HEK293 (cell line): ENCODE measurements around the gene IL17RC.

Experiments
- CTCF ChIA-PET: fragments of 350-600 bp; formaldehyde crosslinking; extraction: SDS; loops from one replicate; lab custom pipeline; 2021; ENCODE audit warnings: antibody characterized with exemption; lab: Yijun Ruan, JAX
- POLR2A ChIA-PET: fragments of 300-600 bp; formaldehyde crosslinking; extraction: SDS; loops from one replicate; lab custom pipeline; 2020; ENCODE audit warnings: antibody characterized with exemption, inconsistent platforms; lab: Yijun Ruan, JAX
- H3K27ac ChIP-seq: fragments of 200-500 bp; sonication (Bioruptor generic); 2 replicates; pipeline ENCODE4 v1.5.1; 2014; ENCODE audit warnings: low read depth, low read length, control low read depth, inconsistent platforms; ENCODE audit errors: extremely low read depth
- H3K36me3 ChIP-seq, 2 experiments: fragments of 200-500 bp in 1 of 2; sonication (Bioruptor generic) in 1 of 2; 1 replicate in 1 of 2; 2 replicates in 1 of 2; pipeline ENCODE4 v1.5.1; 2014 to 2017; ENCODE audit warnings: inconsistent platforms in 2 of 2, low read length in 2 of 2; ENCODE audit not compliant: control insufficient read depth in 2 of 2, insufficient read depth in 1 of 2
- H3K4me1 ChIP-seq: fragments of 200-500 bp; sonication (Bioruptor generic); 2 replicates; pipeline ENCODE4 v1.5.1; 2014; ENCODE audit warnings: mild to moderate bottlenecking, low read length, inconsistent platforms; ENCODE audit not compliant: control insufficient read depth, insufficient read depth
- H3K4me3 ChIP-seq: 2 replicates; pipeline ENCODE4 v1.5.1; 2011; ENCODE audit warnings: low read depth, mild to moderate bottlenecking, control low read depth, low read length, moderate library complexity
- H3K9me3 ChIP-seq: fragments of 200-500 bp; sonication (Bioruptor generic); 2 replicates; pipeline ENCODE4 v1.5.1; 2014; ENCODE audit warnings: low read depth, low read length, inconsistent platforms; ENCODE audit not compliant: control insufficient read depth, insufficient read depth
- GLIS1 ChIP-seq: fragments of 450-650 bp; formaldehyde crosslinking; IDR thresholded peaks from 2 replicates; pipeline ENCODE4 v1.5.1; 2016; ENCODE audit warnings: missing biosample characterization, missing genetic modification characterization
- SP7 ChIP-seq: fragments of 450-650 bp; formaldehyde crosslinking; IDR thresholded peaks from 2 replicates; pipeline ENCODE4 v1.5.1; 2016; ENCODE audit warnings: missing biosample characterization, missing genetic modification characterization
- WT1 ChIP-seq: fragments of 450-650 bp; formaldehyde crosslinking; IDR thresholded peaks from 2 replicates; pipeline ENCODE4 v1.5.1; 2016; ENCODE audit warnings: missing biosample characterization, missing genetic modification characterization
- YY2 ChIP-seq: fragments of 450-650 bp; formaldehyde crosslinking; IDR thresholded peaks from 2 replicates; pipeline ENCODE4 v1.5.1; 2016; ENCODE audit warnings: missing biosample characterization, missing genetic modification characterization
- ZBTB48 ChIP-seq: fragments of 450-650 bp; formaldehyde crosslinking; IDR thresholded peaks from 2 replicates; pipeline ENCODE4 v1.5.1; 2016; ENCODE audit warnings: missing biosample characterization, missing genetic modification characterization
- ZFP69B ChIP-seq: fragments of 450-650 bp; formaldehyde crosslinking; IDR thresholded peaks from 2 replicates; pipeline ENCODE4 v1.5.1; 2016; ENCODE audit warnings: missing biosample characterization, missing genetic modification characterization
- ZIC2 ChIP-seq: fragments of 450-650 bp; formaldehyde crosslinking; IDR thresholded peaks from 2 replicates; pipeline ENCODE4 v1.5.1; 2016; ENCODE audit warnings: missing biosample characterization, missing genetic modification characterization
- ZNF16 ChIP-seq: fragments of 450-650 bp; formaldehyde crosslinking; IDR thresholded peaks from 2 replicates; pipeline ENCODE4 v1.5.1; 2016; ENCODE audit warnings: low read depth, missing biosample characterization, missing genetic modification characterization
- ZNF2 ChIP-seq: fragments of 450-650 bp; formaldehyde crosslinking; IDR thresholded peaks from 2 replicates; pipeline ENCODE4 v1.5.1; 2016; ENCODE audit warnings: missing biosample characterization, missing genetic modification characterization
- ZNF37A ChIP-seq: fragments of 450-650 bp; IDR thresholded peaks from 2 replicates; pipeline ENCODE4 v1.5.1; 2018; ENCODE audit warnings: missing biosample characterization, missing genetic modification characterization
- ZNF510 ChIP-seq: fragments of 450-650 bp; formaldehyde crosslinking; IDR thresholded peaks from 2 replicates; pipeline ENCODE4 v1.5.1; 2018; ENCODE audit warnings: mild to moderate bottlenecking, missing genetic modification characterization, missing biosample characterization; ENCODE audit not compliant: insufficient replicate concordance
- ZNF560 ChIP-seq: fragments of 450-650 bp; formaldehyde crosslinking; IDR thresholded peaks from 2 replicates; pipeline ENCODE4 v1.5.1; 2017; ENCODE audit warnings: missing biosample characterization, missing genetic modification characterization, borderline replicate concordance
- ZNF561 ChIP-seq: fragments of 450-650 bp; IDR thresholded peaks from 2 replicates; pipeline ENCODE4 v1.5.1; 2018; ENCODE audit warnings: missing biosample characterization, missing genetic modification characterization, borderline replicate concordance
- ZNF629 ChIP-seq: fragments of 450-650 bp; formaldehyde crosslinking; IDR thresholded peaks from 2 replicates; pipeline ENCODE4 v1.5.1; 2017; ENCODE audit warnings: missing biosample characterization, missing genetic modification characterization
- ZNF830 ChIP-seq: fragments of 450-650 bp; IDR thresholded peaks from 2 replicates; pipeline ENCODE4 v1.5.0; 2018; ENCODE audit warnings: missing biosample characterization, missing genetic modification characterization, low read depth, mild to moderate bottlenecking, moderate library complexity
- TF ChIP-seq, protein P1 (sequence below): fragments of 450-650 bp; formaldehyde crosslinking; IDR thresholded peaks from 2 replicates; pipeline ENCODE4 v1.5.1; 2016; ENCODE audit warnings: missing biosample characterization, missing genetic modification characterization
- TF ChIP-seq, protein P2 (sequence below): fragments of 450-650 bp; formaldehyde crosslinking; IDR thresholded peaks from 2 replicates; pipeline ENCODE4 v1.5.1; 2016; ENCODE audit warnings: missing biosample characterization, missing genetic modification characterization
- TF ChIP-seq, protein P3 (sequence below): fragments of 450-650 bp; IDR thresholded peaks from 2 replicates; pipeline ENCODE4 v1.5.1; 2018; ENCODE audit warnings: missing biosample characterization, mild to moderate bottlenecking, missing genetic modification characterization
- TF ChIP-seq, protein P4 (sequence below): fragments of 450-650 bp; formaldehyde crosslinking; IDR thresholded peaks from 2 replicates; pipeline ENCODE4 v1.5.1; 2016; ENCODE audit warnings: missing biosample characterization, missing genetic modification characterization, borderline replicate concordance

Gene IL17RC

DNA sequence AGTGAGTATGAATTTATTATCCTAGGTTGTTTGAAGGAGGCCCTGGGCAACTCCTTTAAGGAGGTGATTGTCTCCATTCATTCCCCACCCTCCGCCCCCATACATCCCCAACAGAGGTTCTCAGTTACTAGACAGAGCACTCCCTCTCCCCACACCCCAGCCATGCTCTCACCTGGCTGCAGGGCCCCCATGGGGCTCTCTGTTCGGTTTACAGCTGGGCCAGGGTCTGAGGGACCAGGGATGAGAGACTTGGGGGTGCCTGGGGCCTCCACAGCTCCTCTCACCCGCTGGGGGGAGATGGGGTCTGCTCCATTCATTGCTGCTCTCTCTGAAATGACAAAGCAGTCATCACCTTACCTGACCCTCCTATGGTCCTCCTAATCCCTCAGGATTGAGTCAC lies 31.7 kb downstream of the IL17RC start:
- H3K4me3 ChIP-seq: no peak overlapping the region
- H3K36me3 ChIP-seq: peaks cover 0 to 38% of the 10 kb centered on the region in 2 experiments; a peak in 1 of 3 replicates
- no peaks in the 10 kb centered on the region for H3K4me1 ChIP-seq
- no peak for TF ChIP-seq ZNF16 (tag by site-specific recombination)
- TF ChIP-seq, all 188 proteins: peak for 0
- POLR2A ChIA-PET: no interaction called here
- CTCF ChIA-PET: interaction anchor here (0.9 kb wide), 1 partner anchor 100 kb away, joined by 3 read pairs; no protein-coding TSS in a partner anchor
- H3K9me3 ChIP-seq: no peaks in the 10 kb centered on the region
- H3K27ac ChIP-seq: no peak overlapping the region

DNA sequence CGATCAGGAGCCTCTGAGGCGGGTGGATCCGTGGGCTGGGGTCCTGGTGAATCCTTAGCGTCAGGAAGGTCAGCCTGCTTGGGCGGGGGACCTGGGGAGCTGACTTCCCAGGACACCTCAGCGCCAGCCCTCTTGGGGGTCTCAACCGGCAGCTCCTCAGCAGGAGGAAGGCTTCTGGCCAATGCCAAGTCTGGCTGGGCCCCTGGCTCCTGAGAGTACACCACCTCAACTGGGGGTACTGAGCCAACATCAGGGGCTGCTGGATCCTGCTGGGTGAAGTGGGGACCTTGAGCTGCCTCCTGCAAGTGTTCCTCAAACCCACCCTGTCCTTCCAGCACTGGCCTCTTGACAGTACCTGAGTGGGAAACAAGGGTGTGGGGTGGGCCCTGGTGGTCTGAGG lies 32.2 kb downstream of the IL17RC start:
- no peak overlapping the region for H3K4me3 ChIP-seq
- H3K4me1 ChIP-seq: no peaks in the 10 kb centered on the region
- H3K36me3 ChIP-seq: peaks cover 0 to 32% of the 10 kb centered on the region in 2 experiments; a peak in 1 of 3 replicates
- ChIA-PET POLR2A (interaction anchor here (0.5 kb wide), 1 partner anchor 119 kb away, joined by 5 read pairs; no protein-coding TSS in a partner anchor), CTCF (interaction anchor here (0.9 to 1.1 kb wide), 3 partner anchors 15 to 105 kb away, joined by 3 to 5 read pairs (median 3); partner anchors contain the start of gene RPUSD3)
- no peaks in the 10 kb centered on the region for H3K9me3 ChIP-seq
- H3K27ac ChIP-seq: no peak overlapping the region
- no peak for TF ChIP-seq WT1 (tag by site-specific recombination)
- TF ChIP-seq ZIC2 (tag by site-specific recombination): 0 out of 2 replicates have a peak, but pooled peaks have one; percentile 29

DNA sequence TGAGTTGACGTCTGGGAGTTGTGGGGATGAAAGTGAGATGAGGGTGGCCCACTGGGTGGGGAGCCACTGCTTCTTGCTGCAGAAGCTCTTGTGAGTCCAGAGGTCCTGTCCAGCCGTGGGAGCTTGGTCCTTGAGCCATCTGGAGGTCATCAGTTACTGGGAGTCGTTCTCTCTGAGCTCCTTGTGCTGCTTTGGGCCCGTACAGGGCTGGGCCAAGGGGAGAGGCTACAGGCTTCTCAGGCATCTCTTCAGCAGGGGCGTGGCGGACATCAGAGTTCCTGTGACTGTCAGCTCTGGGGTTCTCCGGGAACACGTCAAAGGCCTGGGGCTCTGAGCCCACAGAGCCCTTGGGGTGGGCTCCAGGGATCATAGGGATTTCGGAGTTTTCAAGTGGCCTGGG lies 32.7 kb downstream of the IL17RC start:
- TF ChIP-seq ZNF629 (tag by site-specific recombination) (no peak), ZNF561 (tag by site-specific recombination) (no peak), ZNF560 (tag by site-specific recombination) (no peak), ZNF2 (no peak), ZNF510 (no peak), ZFP69B (tag by site-specific recombination) (no peak), ZNF830 (tag by site-specific recombination) (no peak), YY2 (tag by site-specific recombination) (no peak), GLIS1 (tag by site-specific recombination) (no peak), ZBTB48 (no peak), SP7 (tag by site-specific recombination) (no peak), ZNF37A (tag by site-specific recombination) (no peak)
- TF ChIP-seq, protein P1, sequence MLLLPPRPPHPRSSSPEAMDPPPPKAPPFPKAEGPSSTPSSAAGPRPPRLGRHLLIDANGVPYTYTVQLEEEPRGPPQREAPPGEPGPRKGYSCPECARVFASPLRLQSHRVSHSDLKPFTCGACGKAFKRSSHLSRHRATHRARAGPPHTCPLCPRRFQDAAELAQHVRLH (tag by site-specific recombination): no peak
- TF ChIP-seq, protein P2, sequence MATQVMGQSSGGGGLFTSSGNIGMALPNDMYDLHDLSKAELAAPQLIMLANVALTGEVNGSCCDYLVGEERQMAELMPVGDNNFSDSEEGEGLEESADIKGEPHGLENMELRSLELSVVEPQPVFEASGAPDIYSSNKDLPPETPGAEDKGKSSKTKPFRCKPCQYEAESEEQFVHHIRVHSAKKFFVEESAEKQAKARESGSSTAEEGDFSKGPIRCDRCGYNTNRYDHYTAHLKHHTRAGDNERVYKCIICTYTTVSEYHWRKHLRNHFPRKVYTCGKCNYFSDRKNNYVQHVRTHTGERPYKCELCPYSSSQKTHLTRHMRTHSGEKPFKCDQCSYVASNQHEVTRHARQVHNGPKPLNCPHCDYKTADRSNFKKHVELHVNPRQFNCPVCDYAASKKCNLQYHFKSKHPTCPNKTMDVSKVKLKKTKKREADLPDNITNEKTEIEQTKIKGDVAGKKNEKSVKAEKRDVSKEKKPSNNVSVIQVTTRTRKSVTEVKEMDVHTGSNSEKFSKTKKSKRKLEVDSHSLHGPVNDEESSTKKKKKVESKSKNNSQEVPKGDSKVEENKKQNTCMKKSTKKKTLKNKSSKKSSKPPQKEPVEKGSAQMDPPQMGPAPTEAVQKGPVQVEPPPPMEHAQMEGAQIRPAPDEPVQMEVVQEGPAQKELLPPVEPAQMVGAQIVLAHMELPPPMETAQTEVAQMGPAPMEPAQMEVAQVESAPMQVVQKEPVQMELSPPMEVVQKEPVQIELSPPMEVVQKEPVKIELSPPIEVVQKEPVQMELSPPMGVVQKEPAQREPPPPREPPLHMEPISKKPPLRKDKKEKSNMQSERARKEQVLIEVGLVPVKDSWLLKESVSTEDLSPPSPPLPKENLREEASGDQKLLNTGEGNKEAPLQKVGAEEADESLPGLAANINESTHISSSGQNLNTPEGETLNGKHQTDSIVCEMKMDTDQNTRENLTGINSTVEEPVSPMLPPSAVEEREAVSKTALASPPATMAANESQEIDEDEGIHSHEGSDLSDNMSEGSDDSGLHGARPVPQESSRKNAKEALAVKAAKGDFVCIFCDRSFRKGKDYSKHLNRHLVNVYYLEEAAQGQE (tag by site-specific recombination): no peak
- TF ChIP-seq, protein P3, sequence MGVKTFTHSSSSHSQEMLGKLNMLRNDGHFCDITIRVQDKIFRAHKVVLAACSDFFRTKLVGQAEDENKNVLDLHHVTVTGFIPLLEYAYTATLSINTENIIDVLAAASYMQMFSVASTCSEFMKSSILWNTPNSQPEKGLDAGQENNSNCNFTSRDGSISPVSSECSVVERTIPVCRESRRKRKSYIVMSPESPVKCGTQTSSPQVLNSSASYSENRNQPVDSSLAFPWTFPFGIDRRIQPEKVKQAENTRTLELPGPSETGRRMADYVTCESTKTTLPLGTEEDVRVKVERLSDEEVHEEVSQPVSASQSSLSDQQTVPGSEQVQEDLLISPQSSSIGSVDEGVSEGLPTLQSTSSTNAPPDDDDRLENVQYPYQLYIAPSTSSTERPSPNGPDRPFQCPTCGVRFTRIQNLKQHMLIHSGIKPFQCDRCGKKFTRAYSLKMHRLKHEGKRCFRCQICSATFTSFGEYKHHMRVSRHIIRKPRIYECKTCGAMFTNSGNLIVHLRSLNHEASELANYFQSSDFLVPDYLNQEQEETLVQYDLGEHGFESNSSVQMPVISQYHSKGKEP (tag by site-specific recombination): no peak
- TF ChIP-seq, protein P4, sequence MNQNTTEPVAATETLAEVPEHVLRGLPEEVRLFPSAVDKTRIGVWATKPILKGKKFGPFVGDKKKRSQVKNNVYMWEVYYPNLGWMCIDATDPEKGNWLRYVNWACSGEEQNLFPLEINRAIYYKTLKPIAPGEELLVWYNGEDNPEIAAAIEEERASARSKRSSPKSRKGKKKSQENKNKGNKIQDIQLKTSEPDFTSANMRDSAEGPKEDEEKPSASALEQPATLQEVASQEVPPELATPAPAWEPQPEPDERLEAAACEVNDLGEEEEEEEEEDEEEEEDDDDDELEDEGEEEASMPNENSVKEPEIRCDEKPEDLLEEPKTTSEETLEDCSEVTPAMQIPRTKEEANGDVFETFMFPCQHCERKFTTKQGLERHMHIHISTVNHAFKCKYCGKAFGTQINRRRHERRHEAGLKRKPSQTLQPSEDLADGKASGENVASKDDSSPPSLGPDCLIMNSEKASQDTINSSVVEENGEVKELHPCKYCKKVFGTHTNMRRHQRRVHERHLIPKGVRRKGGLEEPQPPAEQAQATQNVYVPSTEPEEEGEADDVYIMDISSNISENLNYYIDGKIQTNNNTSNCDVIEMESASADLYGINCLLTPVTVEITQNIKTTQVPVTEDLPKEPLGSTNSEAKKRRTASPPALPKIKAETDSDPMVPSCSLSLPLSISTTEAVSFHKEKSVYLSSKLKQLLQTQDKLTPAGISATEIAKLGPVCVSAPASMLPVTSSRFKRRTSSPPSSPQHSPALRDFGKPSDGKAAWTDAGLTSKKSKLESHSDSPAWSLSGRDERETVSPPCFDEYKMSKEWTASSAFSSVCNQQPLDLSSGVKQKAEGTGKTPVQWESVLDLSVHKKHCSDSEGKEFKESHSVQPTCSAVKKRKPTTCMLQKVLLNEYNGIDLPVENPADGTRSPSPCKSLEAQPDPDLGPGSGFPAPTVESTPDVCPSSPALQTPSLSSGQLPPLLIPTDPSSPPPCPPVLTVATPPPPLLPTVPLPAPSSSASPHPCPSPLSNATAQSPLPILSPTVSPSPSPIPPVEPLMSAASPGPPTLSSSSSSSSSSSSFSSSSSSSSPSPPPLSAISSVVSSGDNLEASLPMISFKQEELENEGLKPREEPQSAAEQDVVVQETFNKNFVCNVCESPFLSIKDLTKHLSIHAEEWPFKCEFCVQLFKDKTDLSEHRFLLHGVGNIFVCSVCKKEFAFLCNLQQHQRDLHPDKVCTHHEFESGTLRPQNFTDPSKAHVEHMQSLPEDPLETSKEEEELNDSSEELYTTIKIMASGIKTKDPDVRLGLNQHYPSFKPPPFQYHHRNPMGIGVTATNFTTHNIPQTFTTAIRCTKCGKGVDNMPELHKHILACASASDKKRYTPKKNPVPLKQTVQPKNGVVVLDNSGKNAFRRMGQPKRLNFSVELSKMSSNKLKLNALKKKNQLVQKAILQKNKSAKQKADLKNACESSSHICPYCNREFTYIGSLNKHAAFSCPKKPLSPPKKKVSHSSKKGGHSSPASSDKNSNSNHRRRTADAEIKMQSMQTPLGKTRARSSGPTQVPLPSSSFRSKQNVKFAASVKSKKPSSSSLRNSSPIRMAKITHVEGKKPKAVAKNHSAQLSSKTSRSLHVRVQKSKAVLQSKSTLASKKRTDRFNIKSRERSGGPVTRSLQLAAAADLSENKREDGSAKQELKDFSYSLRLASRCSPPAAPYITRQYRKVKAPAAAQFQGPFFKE (tag by site-specific recombination): no peak
- ChIA-PET POLR2A (interaction anchor here (0.5 kb wide), 1 partner anchor 119 kb away, joined by 5 read pairs; no protein-coding TSS in a partner anchor), CTCF (interaction anchor here (0.6 to 1.4 kb wide), 5 partner anchors 15 to 106 kb away, joined by 3 to 6 read pairs (median 4); partner anchors contain the start of gene RPUSD3)
- Histone ChIP-seq H3K36me3 (peaks cover 0 to 28% of the 10 kb centered on the region in 2 experiments; a peak in 1 of 3 replicates), H3K9me3 (no peaks in the 10 kb centered on the region), H3K27ac (no peak overlapping the region), H3K4me3 (no peak overlapping the region), H3K4me1 (peaks cover 3% of the 10 kb centered on the region)
